ENCODE results near the gene SHTN1. TPM values are rescaled to one million over a fixed set of nuclear protein-coding genes. Genes with fewer than 3 reads are reported as not detected.

The SHTN1 gene
- 52.6 TPM for total RNA-seq

GRCh38 chr10:117005026-117005526 lies at the start of gene SHTN1:
TSS of gene SHTN1 (minus strand) at chr10:117005187. CDS start at chr10:117005079, 108 bp downstream.

DNA sequence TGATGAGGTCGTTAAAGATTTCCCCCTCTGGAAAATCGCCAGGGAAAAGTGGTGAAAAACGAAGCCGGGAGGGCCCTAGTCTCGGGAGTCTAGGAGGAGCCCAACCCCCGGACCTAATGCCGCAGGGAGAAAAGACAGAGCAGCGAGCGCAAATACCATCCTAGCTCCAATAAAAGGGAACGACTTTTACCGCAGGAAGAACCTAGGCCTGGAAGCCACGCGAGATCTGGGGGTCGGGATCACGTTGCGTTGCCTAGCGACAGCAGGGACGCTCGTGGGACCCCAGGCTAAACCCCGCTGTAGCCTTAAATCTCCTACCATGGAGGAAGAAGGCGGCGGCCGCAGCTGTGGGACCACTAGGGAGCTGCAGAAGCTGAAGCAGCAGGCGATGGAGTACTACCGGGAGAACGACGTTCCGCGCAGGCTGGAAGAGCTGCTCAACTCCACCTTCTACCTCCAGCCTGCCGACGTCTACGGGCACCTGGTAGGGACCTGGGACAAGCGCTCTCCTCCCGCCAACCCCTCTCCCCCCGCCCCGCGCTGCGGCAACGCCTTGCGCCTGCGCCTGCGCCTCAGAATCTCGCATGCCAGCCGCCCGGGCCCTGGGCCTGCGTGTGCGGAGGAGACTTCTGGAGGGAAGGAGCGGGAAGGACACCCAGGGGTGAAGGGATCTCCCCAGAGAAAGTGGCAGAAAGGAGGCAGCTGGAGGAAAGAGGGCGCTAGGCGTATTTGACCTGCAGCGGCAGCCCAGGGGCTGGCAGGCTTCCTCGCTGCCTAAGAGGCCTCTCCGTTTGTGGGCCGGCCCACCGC lies 155.5 kb downstream of the SHTN1 start, which contains the start of gene ENO4:
Gene ENO4 (plus strand): TSS at position 252 of the 810 bp plus-strand sequence. CDS start 68 bp downstream, at position 320.

Small RNA genes lying within 50 kb of the gene (small RNA-seq; reads per million reads assigned to genes)
- not detected for gene AC012308.1

Other genes starting within 250 kb of the SHTN1 start
- gene ENO4, start 155.7 kb downstream of the SHTN1 start, total RNA-seq = 3.9 TPM
- gene VAX1, start 133.1 kb upstream of the SHTN1 start, total RNA-seq = 4.6 TPM
- not detected for gene KCNK18, start 192.3 kb upstream of the SHTN1 start, total RNA-seq
- gene SLC18A2, start 235.9 kb upstream of the SHTN1 start, total RNA-seq = 13.1 TPM